ENCODE measurements around the gene PKNOX2. TPM values are rescaled to one million over a fixed set of nuclear protein-coding genes. Genes with fewer than 3 reads are reported as not detected.

PKNOX2 gene
- polyA plus RNA-seq, 2 of the 4 experiments (the other 2 are of a cell fraction), result not detected

DNA sequence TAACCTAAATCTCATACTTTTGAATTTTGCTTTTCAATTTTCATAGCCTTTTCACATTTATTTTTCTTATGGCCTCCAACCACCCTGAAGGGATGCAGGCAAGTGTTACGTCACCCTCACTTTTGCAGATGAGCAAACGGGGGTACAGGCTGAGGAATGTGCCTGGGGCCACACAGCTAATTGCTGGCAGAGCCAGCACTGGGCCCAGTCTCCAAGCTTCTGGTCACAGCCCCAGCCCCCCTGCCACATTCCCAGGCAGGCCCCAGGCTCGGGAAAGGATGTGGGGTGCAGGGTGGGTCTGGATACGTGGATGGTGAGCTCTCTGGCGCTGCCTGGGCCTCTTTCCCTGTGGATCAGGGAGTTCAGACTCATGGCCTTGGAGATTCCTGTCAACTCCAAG is 138.6 kb downstream of the PKNOX2 start:
- ATAC-seq (no peak), FAIRE-seq (no peak), DNase-seq (ENCODE audit: low read depth in 1 of 2, low spot score in 1 of 2) (no peak)
- no peak overlapping the region for H3K4me2 ChIP-seq
- H3K27ac ChIP-seq, result no peak overlapping the region
- POLR2A ChIA-PET, result no interaction called here
- WGBS (ENCODE audit: missing lambda C conversion rate), result 77% methylated on average over 2 of the region's 5 CpGs
- no peaks in the 10 kb centered on the region for H3K4me1 ChIP-seq
- CTCF ChIA-PET, result interaction anchor here (0.6 to 3.6 kb wide), 2 partner anchors 42 to 470 kb away, joined by 3 to 10 read pairs; no protein-coding TSS in a partner anchor
- no peak overlapping the region for H3K4me3 ChIP-seq
- no peaks in the 10 kb centered on the region for H3K9me3 ChIP-seq
- TF ChIP-seq RARB (CRISPR knock-in tag; IDR thresholded peaks at IDR 0.05), result no peak
- TF ChIP-seq NFE2L2 (conservative IDR thresholded peaks at IDR 0.05; ENCODE audit: low read length), result no peak
- TF ChIP-seq JUN (IDR thresholded peaks at IDR 0.05), result no peak
- no peak for TF ChIP-seq KDM1A (IDR thresholded peaks at IDR 0.05; ENCODE audit: low read depth)
- no peak for TF ChIP-seq FOSL2 (IDR thresholded peaks at IDR 0.05)
- TF ChIP-seq FOSL2 (CRISPR knock-in tag; IDR thresholded peaks at IDR 0.05), result no peak
- TF ChIP-seq POLR2A (IDR thresholded peaks at IDR 0.05; ENCODE audit: low read length), result no peak
- TF ChIP-seq, protein P1, sequence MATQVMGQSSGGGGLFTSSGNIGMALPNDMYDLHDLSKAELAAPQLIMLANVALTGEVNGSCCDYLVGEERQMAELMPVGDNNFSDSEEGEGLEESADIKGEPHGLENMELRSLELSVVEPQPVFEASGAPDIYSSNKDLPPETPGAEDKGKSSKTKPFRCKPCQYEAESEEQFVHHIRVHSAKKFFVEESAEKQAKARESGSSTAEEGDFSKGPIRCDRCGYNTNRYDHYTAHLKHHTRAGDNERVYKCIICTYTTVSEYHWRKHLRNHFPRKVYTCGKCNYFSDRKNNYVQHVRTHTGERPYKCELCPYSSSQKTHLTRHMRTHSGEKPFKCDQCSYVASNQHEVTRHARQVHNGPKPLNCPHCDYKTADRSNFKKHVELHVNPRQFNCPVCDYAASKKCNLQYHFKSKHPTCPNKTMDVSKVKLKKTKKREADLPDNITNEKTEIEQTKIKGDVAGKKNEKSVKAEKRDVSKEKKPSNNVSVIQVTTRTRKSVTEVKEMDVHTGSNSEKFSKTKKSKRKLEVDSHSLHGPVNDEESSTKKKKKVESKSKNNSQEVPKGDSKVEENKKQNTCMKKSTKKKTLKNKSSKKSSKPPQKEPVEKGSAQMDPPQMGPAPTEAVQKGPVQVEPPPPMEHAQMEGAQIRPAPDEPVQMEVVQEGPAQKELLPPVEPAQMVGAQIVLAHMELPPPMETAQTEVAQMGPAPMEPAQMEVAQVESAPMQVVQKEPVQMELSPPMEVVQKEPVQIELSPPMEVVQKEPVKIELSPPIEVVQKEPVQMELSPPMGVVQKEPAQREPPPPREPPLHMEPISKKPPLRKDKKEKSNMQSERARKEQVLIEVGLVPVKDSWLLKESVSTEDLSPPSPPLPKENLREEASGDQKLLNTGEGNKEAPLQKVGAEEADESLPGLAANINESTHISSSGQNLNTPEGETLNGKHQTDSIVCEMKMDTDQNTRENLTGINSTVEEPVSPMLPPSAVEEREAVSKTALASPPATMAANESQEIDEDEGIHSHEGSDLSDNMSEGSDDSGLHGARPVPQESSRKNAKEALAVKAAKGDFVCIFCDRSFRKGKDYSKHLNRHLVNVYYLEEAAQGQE (IDR thresholded peaks at IDR 0.05), result no peak
- TF ChIP-seq ZC3H11A (IDR thresholded peaks at IDR 0.05), result no peak
- TF ChIP-seq NR3C1 (IDR thresholded peaks at IDR 0.05), result no peak
- TF ChIP-seq CBX2 (IDR thresholded peaks at IDR 0.05; ENCODE audit: borderline replicate concordance, low read depth), result no peak
- TF ChIP-seq, protein P2, sequence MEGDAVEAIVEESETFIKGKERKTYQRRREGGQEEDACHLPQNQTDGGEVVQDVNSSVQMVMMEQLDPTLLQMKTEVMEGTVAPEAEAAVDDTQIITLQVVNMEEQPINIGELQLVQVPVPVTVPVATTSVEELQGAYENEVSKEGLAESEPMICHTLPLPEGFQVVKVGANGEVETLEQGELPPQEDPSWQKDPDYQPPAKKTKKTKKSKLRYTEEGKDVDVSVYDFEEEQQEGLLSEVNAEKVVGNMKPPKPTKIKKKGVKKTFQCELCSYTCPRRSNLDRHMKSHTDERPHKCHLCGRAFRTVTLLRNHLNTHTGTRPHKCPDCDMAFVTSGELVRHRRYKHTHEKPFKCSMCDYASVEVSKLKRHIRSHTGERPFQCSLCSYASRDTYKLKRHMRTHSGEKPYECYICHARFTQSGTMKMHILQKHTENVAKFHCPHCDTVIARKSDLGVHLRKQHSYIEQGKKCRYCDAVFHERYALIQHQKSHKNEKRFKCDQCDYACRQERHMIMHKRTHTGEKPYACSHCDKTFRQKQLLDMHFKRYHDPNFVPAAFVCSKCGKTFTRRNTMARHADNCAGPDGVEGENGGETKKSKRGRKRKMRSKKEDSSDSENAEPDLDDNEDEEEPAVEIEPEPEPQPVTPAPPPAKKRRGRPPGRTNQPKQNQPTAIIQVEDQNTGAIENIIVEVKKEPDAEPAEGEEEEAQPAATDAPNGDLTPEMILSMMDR (IDR thresholded peaks at IDR 0.05), result no peak
- TF ChIP-seq HDAC2 (IDR thresholded peaks at IDR 0.05), result no peak
- no peak for TF ChIP-seq ZSCAN20 (CRISPR knock-in tag; IDR thresholded peaks at IDR 0.05)
- TF ChIP-seq KDM5A (IDR thresholded peaks at IDR 0.05), result no peak
- TF ChIP-seq BHLHE40 (IDR thresholded peaks at IDR 0.05; ENCODE audit: low read depth, low read length), result no peak
- TF ChIP-seq CEBPB (IDR thresholded peaks at IDR 0.05), result no peak
- no peak for TF ChIP-seq ZNF302 (CRISPR knock-in tag; IDR thresholded peaks at IDR 0.05)
- TF ChIP-seq, protein P3, sequence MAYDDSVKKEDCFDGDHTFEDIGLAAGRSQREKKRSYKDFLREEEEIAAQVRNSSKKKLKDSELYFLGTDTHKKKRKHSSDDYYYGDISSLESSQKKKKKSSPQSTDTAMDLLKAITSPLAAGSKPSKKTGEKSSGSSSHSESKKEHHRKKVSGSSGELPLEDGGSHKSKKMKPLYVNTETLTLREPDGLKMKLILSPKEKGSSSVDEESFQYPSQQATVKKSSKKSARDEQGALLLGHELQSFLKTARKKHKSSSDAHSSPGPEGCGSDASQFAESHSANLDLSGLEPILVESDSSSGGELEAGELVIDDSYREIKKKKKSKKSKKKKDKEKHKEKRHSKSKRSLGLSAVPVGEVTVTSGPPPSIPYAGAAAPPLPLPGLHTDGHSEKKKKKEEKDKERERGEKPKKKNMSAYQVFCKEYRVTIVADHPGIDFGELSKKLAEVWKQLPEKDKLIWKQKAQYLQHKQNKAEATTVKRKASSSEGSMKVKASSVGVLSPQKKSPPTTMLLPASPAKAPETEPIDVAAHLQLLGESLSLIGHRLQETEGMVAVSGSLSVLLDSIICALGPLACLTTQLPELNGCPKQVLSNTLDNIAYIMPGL (CRISPR knock-in tag; IDR thresholded peaks at IDR 0.05; ENCODE audit: borderline replicate concordance), result no peak
- no peak for TF ChIP-seq HEYL (CRISPR knock-in tag; IDR thresholded peaks at IDR 0.05)

DNA sequence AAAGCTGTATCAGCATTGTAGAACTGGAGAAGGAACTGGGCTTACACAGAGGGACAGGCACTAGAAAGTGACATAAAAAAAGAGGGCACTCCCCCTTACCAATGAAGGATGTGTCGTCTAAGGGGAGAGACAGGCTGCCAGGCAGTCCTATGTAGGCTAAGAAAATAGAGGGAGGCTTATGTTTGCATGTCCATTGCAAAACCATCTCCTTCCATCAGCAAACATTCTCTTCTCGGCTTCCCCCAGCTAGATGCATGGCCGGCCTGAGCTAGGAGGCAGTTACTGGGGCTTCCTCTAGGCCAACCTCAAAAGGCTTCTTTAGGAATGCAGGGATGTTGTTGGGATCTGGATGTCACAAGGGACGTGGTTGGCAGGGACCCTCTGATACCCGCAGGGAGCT is 139.1 kb downstream of the PKNOX2 start:
- DNase-seq (ENCODE audit: low read depth in 1 of 2, low spot score in 1 of 2), result no peak
- H3K9me3 ChIP-seq, result no peaks in the 10 kb centered on the region
- H3K4me1 ChIP-seq, result no peaks in the 10 kb centered on the region
- no peak for ATAC-seq
- no peak overlapping the region for H3K4me2 ChIP-seq
- no peak overlapping the region for H3K27ac ChIP-seq
- WGBS (ENCODE audit: missing lambda C conversion rate), result 46% methylated on average over 5 of the region's 5 CpGs
- no peak overlapping the region for H3K4me3 ChIP-seq
- no peak for FAIRE-seq
- ChIA-PET CTCF (interaction anchor here (3.6 kb wide), 1 partner anchor 42 kb away, joined by 10 read pairs; no protein-coding TSS in a partner anchor), POLR2A (no interaction called here)
- TF ChIP-seq, protein P4, sequence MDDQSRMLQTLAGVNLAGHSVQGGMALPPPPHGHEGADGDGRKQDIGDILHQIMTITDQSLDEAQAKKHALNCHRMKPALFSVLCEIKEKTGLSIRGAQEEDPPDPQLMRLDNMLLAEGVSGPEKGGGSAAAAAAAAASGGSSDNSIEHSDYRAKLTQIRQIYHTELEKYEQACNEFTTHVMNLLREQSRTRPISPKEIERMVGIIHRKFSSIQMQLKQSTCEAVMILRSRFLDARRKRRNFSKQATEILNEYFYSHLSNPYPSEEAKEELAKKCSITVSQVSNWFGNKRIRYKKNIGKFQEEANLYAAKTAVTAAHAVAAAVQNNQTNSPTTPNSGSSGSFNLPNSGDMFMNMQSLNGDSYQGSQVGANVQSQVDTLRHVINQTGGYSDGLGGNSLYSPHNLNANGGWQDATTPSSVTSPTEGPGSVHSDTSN (IDR thresholded peaks at IDR 0.05), result no peak
- no peak for TF ChIP-seq FOSL2 (IDR thresholded peaks at IDR 0.05)
- TF ChIP-seq FOSL2 (CRISPR knock-in tag; IDR thresholded peaks at IDR 0.05), result no peak
- TF ChIP-seq BHLHE40 (IDR thresholded peaks at IDR 0.05; ENCODE audit: low read depth, low read length), result no peak
- no peak for TF ChIP-seq RCOR1 (IDR thresholded peaks at IDR 0.05; ENCODE audit: low read depth, low read length)
- TF ChIP-seq, protein P5, sequence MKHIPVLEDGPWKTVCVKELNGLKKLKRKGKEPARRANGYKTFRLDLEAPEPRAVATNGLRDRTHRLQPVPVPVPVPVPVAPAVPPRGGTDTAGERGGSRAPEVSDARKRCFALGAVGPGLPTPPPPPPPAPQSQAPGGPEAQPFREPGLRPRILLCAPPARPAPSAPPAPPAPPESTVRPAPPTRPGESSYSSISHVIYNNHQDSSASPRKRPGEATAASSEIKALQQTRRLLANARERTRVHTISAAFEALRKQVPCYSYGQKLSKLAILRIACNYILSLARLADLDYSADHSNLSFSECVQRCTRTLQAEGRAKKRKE (CRISPR knock-in tag; IDR thresholded peaks at IDR 0.05; ENCODE audit: low read depth), result no peak
- TF ChIP-seq TP53 (CRISPR knock-in tag; IDR thresholded peaks at IDR 0.05), result no peak
- TF ChIP-seq HDAC2 (IDR thresholded peaks at IDR 0.05), result no peak

Data from A549 (cell line).